Stimulated activated CD8-positive, alpha-beta memory T cell treated with anti-CD3 and anti-CD28 coated beads, Interleukin-12 subunit alpha, Interleukin-12 subunit beta, amount 100 ng/mL, for 4 hours (primary cell): Measurements from ENCODE around the gene NUP133.
"Not testable (repeated sequence)": the region's sequence is repeated elsewhere in the genome, so short reads cannot be mapped to it uniquely, and the experiment has no call there.

Experiments
- DNase-seq: peaks from one replicate; pipeline ENCODE4 v3.0.0-alpha.2; 2020; ENCODE audit warnings: low read depth

Gene NUP133

DNA sequence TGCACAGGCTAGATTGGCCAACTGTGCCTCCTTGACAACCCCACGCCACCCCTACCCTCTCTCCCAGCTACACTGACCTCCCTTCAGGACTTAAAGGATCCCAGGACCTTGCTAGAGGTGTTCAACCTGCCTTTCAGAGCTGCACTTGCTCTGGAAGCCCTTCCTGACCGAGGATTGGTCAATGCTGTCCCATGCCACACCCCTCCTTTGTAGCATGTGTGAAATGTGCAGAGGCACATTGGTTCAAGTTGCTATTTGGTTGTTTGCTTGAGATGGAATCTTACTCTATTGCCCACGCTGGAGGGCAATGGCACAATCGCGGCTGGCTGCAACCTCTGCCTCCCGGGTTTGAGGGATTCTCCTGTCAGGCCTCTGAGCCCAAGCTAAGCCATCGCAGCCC is 96.1 kb downstream of the NUP133 start:
- DNase-seq, result no peak

DNA sequence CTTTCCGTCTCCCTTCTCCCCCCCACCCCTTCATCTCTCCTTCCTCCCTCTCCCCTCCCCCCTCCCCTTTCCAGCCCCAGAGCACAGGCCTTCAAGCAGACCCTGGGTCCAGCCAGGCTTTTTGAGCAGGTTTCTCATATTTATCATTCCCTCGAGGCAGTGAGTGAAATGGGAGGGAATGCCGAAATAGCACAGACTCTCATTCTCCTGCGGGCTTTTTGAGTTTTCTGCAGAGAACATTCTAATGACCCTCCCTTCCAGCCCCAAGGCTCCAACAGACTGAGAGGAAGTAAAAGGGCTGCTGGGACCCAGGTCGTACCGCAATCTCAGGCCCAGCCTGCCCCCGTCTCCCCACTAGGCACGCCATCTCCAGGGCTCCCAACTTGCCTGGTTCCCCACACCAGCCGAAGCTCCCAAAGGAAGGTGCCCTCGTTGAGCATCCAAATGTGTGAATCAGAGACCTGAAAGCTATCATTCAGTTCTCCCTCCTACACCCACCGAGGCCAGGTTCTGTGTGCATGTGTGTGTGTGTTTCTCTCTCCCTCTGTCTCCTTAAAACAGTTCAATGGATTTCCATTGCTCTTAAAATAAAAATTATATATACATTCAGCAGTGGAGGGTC is 96.6 kb downstream of the NUP133 start:
- no peak for DNase-seq

DNA sequence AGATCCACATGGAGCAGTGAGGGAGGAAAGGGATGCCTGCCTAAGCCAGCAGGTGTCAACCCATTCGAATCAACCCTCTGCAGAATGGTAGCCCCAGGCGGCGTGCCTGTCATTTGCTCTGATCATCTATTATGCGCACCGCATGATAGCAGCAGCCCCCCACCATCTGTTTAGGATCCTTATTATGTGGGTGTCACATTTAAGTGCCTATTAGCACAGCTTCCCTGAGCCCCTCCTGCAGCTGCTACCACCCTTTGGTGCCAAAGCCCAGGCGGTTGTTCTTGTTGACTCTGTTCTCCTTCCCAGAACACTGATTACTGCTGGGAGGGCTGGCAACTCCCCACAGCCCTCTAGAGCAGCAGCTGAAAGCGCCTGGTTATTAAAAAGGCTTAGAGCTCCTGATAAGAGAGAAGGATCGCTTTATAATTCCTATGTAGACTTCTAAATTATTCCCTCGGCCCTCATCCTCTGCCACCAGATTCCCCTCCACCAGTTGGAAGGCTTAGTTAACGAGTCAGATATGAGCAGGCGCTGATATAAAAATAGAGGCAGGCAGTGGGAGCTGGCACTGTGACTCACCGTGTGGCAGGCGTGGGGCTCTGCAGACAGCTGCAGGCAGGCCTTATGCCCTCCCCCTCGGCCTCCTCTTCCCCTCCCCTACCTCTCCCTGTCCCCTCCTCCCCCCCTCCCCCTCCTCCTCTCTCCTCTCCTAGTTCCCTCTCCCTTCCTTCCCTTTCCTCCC is 97.3 kb downstream of the NUP133 start:
- DNase-seq, result no peak

DNA sequence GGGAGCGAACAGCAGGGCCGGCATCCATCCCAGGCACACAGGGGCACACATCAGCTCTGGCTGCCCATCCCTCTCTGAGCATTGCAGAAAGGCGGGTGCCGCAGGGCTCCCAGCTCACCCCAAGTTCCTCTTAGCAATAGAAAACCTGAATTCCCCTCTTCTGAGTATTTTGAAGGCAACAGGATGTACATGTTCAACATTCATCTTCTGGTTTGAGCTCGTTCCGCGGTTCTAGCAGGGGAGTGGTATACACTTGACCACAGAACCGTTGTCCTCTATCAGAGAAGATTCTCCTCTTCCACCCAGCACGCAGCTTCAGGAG is 97.8 kb downstream of the NUP133 start:
- DNase-seq, result no peak

DNA sequence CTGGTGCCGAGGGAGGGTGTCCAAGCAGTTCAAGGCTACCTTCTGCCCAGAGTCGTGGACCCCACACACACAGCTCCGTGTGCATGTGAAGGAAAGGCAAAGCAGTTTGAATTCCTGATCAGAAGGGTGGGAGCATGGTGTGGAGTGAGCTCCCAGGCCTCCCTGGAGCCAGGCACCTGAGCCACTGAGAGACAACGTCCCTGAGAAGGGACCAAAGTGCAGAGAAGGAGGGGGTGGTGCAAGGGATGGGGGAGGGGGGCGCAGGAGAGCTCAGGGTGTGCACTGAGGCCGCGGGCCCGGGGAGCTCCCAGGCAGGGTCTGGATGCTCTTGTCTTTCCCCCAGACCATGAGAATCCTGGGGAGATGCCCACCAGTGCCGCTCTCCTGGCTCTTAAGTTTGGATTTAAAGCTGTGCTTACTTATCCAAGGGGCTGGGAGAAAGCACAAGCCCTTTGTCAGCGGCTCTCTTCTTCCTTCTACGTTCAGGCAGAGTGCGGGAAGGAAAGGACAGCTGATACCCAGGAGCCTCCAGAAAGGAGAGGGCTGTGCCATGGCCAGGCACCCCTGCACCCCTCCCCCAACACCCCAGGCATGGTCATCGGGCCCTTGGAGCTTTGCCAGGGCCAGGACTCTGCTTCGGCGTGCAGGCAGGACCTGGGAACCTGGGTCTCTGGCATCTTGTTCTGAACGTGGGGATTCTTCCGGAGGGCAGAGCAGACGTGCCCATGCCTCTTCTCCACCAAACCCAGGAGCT is 98.3 kb downstream of the NUP133 start:
- no peak for DNase-seq

DNA sequence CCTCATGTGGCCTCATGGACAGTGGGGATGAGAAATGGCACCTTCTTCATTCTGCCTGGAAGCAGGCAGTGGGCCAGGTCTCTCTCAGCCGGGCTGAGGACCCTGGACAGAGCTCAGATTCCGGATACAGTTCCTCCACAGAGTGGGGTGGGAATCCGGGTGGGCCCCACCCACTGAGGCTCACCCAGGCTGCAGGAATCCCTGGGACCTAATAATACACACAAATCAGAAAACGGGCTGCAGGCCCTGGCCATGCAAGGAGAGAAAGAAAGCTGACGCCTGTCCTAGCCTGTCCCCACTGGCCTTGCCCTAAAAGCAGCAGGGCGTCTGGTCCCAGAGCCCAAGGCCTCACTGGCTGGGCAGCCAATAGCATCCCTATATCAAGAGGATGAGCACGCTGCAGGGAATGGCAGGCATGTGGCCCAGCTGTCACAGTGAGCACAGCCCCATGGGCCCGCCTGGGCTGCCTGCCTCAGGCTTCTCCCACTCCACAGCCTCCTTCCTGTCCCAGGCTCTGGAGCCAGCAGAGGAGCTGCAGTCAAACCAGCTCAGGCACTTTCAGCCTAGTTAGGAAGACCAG is 99.6 kb downstream of the NUP133 start:
- no peak for DNase-seq

DNA sequence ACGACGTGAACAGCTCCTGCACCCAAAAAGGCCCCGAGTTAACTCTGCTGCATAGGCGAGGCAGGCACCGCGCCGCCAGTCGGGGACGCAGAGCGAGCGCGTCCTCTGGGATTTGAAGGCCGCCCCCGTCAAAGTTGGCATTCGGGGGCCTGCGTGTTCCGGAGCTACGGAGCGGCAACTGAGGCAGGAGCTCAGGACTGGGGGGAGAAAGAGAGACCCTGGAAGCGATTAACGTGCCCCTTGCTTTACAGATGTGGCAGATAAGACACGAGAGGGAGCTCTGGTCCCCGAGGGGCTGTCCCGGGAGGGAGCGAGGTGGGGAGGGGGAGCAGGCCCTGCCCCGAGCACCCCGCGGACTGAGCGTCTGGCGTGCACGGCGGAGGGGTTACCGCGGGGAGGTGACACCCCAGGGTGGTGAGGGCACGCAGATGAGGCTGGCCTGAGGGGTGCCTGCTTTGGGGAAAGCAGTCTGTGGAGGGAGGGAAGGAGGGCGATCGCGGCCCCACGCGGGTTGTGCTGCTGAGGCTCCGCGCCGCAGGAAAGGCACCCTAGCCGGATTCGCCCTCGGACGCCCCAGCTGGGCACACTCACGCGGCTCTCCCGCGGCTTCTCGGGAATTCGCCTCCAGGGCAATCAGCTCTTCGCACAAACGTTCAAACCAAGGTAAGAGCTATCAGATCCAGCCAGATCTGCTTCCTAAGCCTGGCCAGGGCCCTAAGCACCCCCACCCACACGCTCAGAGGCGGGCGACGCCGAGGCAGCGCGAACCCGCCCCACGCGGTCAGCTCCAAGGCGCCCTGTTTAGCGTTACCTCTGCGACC is 100.7 kb downstream of the NUP133 start:
- DNase-seq, result no peak

DNA sequence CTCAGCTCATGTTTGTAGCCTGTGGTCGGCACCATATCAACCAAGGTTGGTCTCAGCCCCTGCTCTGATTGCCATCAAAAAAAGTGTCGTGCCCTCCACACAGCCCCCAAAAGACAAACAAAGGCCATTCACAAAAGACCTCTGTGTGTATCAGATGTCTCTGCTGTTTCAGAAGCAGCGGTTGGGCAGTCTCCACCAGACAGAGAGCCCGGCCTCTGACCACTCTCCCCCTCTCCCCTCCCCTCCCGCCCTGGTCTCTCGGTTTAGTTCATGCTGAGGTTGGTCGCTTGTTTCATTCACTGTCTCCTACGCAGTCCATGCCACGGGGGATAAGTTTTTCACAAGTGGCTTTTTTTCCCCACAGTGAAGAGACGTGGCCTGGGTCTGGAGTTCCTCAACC is 101.3 kb downstream of the NUP133 start:
- DNase-seq, result no peak

DNA sequence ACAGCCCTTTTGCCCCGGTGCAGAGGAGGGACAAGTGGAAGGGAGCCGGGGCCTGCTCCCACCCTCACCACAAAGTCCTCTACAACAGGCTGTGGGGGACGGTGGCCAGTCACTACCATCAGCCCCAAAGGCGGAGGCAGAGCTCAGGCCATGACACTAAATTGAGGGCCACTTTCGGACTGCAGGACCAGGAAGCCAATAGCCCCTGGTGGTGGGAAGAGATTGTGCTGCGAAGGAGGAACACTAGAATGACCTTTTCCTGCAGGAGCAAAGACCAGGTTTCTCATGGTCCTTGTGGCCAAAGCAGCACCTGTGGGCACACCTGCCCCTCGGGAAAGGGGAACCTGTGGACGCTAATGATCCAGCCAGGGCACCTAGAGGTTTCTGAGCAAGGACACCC is 104.6 kb downstream of the NUP133 start:
- DNase-seq, result no peak

DNA sequence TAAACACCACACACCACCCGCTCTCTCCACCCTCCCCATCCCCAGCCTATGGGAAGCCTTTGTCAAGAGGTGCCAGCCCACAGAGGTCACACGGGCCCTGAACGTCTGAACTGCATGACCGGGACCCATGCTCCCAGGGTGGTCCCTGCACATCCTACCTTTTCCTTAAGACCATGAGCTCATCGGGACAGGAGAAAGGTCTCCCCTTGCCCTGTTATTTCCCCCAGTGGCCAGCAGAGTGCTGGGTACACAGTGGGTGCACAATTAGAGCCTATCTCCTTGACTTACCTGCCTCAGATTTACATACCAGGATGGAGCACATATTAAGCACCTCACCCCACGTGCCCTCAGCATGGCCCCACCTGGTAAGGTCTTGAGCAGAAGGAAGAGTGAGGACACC is 105.1 kb downstream of the NUP133 start:
- no peak for DNase-seq

DNA sequence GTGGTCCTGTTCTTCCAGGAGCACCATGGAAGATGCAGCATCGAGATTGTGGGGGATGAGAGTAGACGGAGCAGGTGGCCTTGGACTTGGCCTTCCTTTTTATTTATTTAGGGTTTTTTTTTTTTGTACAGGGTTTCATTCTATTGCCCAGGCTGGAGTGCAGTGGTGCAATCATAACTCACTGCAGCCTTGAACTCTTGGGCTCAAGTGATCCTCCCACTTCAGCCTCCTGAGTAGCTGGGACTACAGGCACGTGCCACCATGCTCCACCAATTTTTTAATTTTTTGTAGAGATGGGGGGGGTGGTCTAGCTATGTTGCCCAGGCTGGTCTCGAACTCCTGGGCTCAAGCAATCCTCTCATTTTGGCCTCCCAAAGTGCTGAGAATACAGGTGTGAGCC is 105.8 kb downstream of the NUP133 start:
- DNase-seq, result not testable (repeated sequence)

DNA sequence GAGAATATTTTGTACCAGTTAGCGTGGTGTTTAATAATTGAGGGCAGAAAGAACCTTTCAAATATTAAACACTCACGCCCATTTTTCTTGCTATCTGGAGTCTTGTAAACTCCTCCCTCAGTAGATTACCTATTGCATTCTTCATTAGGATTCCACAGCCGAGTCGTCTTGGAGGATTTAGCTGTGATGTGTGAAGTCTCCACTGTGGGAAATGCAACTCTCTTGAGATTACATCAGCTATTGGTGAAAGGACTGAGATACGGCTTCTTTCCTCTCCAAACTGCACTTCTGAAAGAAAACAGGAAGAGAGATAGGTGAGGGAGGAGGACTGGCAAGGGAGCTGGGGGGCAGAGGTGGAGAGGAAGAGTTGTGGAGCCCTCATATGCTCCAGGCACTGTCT is 110.4 kb downstream of the NUP133 start:
- no peak for DNase-seq

DNA sequence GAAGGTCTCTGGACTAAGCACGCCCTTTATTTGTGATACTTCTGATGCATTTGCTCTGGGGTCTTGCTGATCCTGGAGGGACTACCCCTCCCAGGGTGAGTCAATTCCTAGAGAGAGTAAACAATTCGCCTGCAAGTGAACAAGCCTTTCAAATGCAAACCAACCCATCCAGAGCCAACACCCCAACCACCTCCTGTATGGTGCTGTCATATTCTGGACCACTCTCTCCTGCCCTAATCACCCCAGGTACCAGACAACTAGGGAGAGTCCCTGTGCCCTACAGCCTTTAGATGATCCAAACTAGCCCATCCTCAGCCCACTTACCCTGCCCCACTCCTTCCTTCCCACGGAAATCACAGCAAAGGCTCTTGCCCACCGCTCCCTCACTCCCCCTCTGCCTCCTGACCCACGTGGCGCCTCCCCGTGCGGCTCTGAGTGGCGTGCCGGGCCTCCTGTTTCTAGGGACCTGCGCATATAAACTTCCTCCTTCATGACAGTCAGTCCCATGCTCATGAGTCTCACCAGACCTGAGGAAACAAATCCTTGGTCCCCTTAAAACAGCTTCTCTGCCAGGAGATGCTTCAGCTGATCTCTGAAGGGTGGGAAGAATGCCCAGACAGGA is 111.4 kb downstream of the NUP133 start:
- no peak for DNase-seq

DNA sequence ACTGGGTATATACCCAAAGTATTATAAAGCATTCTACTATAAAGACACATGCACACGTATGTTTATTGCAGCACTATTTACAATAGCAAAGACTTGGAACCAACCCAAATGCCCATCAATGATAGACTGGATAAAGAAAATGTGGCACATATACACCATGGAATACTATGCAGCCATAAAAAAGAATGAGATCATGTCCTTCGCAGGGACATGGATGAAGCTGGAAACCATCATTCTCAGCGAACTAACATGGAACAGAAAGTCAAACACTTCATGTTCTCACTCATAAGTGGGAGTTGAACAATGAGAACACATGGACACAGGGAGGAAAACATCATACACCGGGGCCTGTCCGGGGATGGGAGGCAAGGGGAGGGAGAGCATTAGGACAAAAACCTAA is 113.6 kb downstream of the NUP133 start:
- DNase-seq, result not testable (repeated sequence)

DNA sequence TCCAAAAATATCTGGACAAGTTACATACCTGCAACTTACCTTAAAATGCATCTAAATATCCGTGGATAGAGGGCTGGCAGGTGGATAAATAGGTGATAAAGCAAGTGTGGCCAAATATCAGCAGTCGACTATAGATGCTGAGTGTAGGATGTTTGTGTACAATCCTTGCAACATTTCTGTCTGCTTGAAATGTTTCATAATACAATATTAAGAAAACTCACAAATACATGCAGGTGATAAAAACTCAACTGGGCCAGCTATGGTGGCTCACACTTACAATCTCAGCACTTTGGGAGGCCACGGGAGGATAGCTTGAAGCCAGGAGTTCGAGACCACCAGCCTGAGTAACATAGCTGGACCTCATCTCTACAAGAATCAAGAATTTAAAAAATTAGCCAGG is 115.2 kb downstream of the NUP133 start:
- no peak for DNase-seq
